Aorta (tissue), 5 donors: Measurements from ENCODE around the gene DCANP1. TPM values are rescaled to one million over a fixed set of nuclear protein-coding genes. Genes with fewer than 3 reads are reported as not detected.
"Not testable (repeated sequence)": the region's sequence is repeated elsewhere in the genome, so short reads cannot be mapped to it uniquely, and the experiment has no call there.

Source experiments
- ATAC-seq: fragments of 200-7000 bp; cut with Tn5 transposase; one replicate; pipeline ENCODE4 v1.9.1; 2022; ENCODE audit warnings: moderate library complexity; ENCODE audit not compliant: low FRiP score
- DNase-seq, 2 donors: peaks; one replicate each; pipeline ENCODE4 v3.0.0-alpha.2; 2020
- H3K27ac ChIP-seq, 2 donors: one replicate each; pipeline ENCODE4 v1.5.1; 2013; ENCODE audit warnings: low read length in 2 of 2, mild to moderate bottlenecking in 2 of 2, moderate library complexity in 2 of 2, control low read depth in 1 of 2, inconsistent platforms in 1 of 2, low read depth in 1 of 2
- H3K27me3 ChIP-seq, 2 donors: one replicate each; pipeline ENCODE4 v1.6.1; 2013; ENCODE audit warnings: control low read depth in 1 of 2, low read length in 1 of 2, mild to moderate bottlenecking in 1 of 2, moderate library complexity in 1 of 2; ENCODE audit not compliant: insufficient read depth in 2 of 2, control insufficient read depth in 1 of 2
- H3K36me3 ChIP-seq, 2 donors: one replicate each; pipeline ENCODE4 v1.6.1; 2013; ENCODE audit warnings: control low read depth in 1 of 2, low read length in 1 of 2, mild to moderate bottlenecking in 1 of 2; ENCODE audit not compliant: insufficient read depth in 2 of 2, control insufficient read depth in 1 of 2
- H3K4me1 ChIP-seq, 2 donors: one replicate each; pipeline ENCODE4 v1.6.1; 2013; ENCODE audit warnings: low read length in 2 of 2, control low read depth in 1 of 2, mild to moderate bottlenecking in 1 of 2, moderate library complexity in 1 of 2; ENCODE audit not compliant: insufficient read depth in 2 of 2, control insufficient read depth in 1 of 2
- H3K4me3 ChIP-seq, 2 donors: one replicate each; pipeline ENCODE4 v1.5.1; 2013; ENCODE audit warnings: low read length in 2 of 2, control low read depth in 1 of 2, mild to moderate bottlenecking in 1 of 2
- H3K9me3 ChIP-seq: one replicate; pipeline ENCODE4 v1.6.1; 2013; ENCODE audit warnings: mild to moderate bottlenecking, low read length; ENCODE audit not compliant: control insufficient read depth
- WGBS, 2 donors: extraction: QIAGEN DNeasy Blood & Tissue Kit; methylation state at CpG; one replicate each; pipeline ENCODE4 v1.1.7; 2013; 5-methylcytosine and 5-hydroxymethylcytosine counted together
- intact Hi-C, 2 donors: fragments of 100-400 bp; cut with DNase I; formaldehyde crosslinking; loops; one replicate each; pipeline versions ENCODE4 v1.14.2 to v1.15.0; 2022
- long read RNA-seq, 2 donors: library from polyadenylated mRNA; unstranded; transcript quantifications; one replicate each; pipeline ENCODE4 v2.0.0, GENCODE V29; 2020 to 2021
- polyA plus RNA-seq, 2 donors: library from polyadenylated mRNA; stranded (reverse); fragments of 200-250 nt; gene quantifications; one replicate each; pipeline ENCODE4 v1.2.3, GENCODE V29; 2013
- total RNA-seq, 2 donors: library from RNA; stranded (reverse); fragmentation: NEBNext Ultra II Directional; extraction: Animal tissue kit (Norgen Biotek cat#: 25700); gene quantifications; one replicate each; pipeline ENCODE4 v1.2.1, GENCODE V29; 2021
- donor health status: healthy with polysubstance abuse.
- donor health status: Bipolar disorder and iron deficiency.
- donor health status: DM: no; HTN: no; CAD: no.
- donor health status: DM: no; HTN: no; CAD: no.
- donor health status: DM: yes; HTN: yes; CAD: no.

The DCANP1 gene
- total RNA-seq (not detected), polyA plus RNA-seq (under 1 TPM in 1 of 2 donors, not detected in 1; 0.10 TPM)
- long read RNA-seq, donor 1 = 0 reads
- long read RNA-seq, donor 2 = 0 reads

GRCh38 chr5:135447298-135447929 lies at the start of gene DCANP1:
TSS of gene DCANP1 (minus strand) at chr5:135447348. CDS start at chr5:135447108, 240 bp downstream.
- no peaks in the 10 kb centered on the region for H3K4me1 ChIP-seq
- DNase-seq = no peak
- 93 to 94% methylated on average over 5 of the region's 5 CpGs for WGBS, 2 donors
- no peaks in the 10 kb centered on the region for H3K36me3 ChIP-seq
- H3K27ac ChIP-seq = no peak within 1 kb of the TSS
- peaks cover 1% of the 10 kb centered on the region for H3K9me3 ChIP-seq
- H3K4me3 ChIP-seq = no peak within 1 kb of the TSS
- ATAC-seq = no peak
- no peaks in the 10 kb centered on the region for H3K27me3 ChIP-seq
- intact Hi-C loops = no loop called here

- DNase-seq, H3K27me3 ChIP-seq, intact Hi-C loops, H3K4me3 ChIP-seq, ATAC-seq, H3K4me1 ChIP-seq, H3K36me3 ChIP-seq, H3K9me3 ChIP-seq, H3K27ac ChIP-seq: not testable (repeated sequence)
- 91 to 92% methylated on average over 4 of the region's 4 CpGs for WGBS, 2 donors
Observed at GRCh38 chr5:135495531-135495930, 48.4 kb upstream of the DCANP1 start.

GRCh38 chr5:135494196-135494595 lies 47.0 kb upstream of the DCANP1 start:
- intact Hi-C loops = no loop called here
- H3K27ac ChIP-seq = peak overlapping the region in 1 of 2 donors; percentile 37
- WGBS, 2 donors = 91 to 97% methylated on average over 5 of the region's 5 CpGs

GRCh38 chr5:135493406-135494180 lies 46.4 kb upstream of the DCANP1 start:
- ATAC-seq (peak; percentile 40), DNase-seq (peak in 1 of 2 donors; percentile 65)
- no peaks in the 10 kb centered on the region for H3K4me1 ChIP-seq
- H3K9me3 ChIP-seq = no peaks in the 10 kb centered on the region
- no peaks in the 10 kb centered on the region for H3K27me3 ChIP-seq
- peak overlapping the region in 1 of 2 donors; percentile 37 for H3K27ac ChIP-seq
- intact Hi-C loops = no loop called here
- H3K4me3 ChIP-seq = no peak overlapping the region
- WGBS, 2 donors = 43 to 47% methylated on average over 8 of the region's 8 CpGs
- no peaks in the 10 kb centered on the region for H3K36me3 ChIP-seq

More at GRCh38 chr5:135494196-135494595, 47.0 kb upstream of the DCANP1 start:
- no peaks in the 10 kb centered on the region for H3K9me3 ChIP-seq
- ATAC-seq (no peak), DNase-seq (no peak)
- H3K36me3 ChIP-seq = no peaks in the 10 kb centered on the region
- no peak overlapping the region for H3K4me3 ChIP-seq
- no peaks in the 10 kb centered on the region for H3K4me1 ChIP-seq
- H3K27me3 ChIP-seq = no peaks in the 10 kb centered on the region

- ATAC-seq (no peak), DNase-seq (no peak)
- Histone ChIP-seq H3K4me1 (no peaks in the 10 kb centered on the region), H3K9me3 (no peaks in the 10 kb centered on the region), H3K4me3 (no peak overlapping the region), H3K36me3 (no peaks in the 10 kb centered on the region), H3K27ac (no peak overlapping the region), H3K27me3 (no peaks in the 10 kb centered on the region)
- 93 to 98% methylated on average over 3 of the region's 3 CpGs for WGBS, 2 donors
- intact Hi-C loops = no loop called here
Observed at GRCh38 chr5:135492319-135492626, 45.1 kb upstream of the DCANP1 start.

- no peaks in the 10 kb centered on the region for H3K36me3 ChIP-seq
- no peaks in the 10 kb centered on the region for H3K9me3 ChIP-seq
- ATAC-seq = no peak
- intact Hi-C loops = no loop called here
- H3K27me3 ChIP-seq = no peaks in the 10 kb centered on the region
- DNase-seq = no peak
- no peak overlapping the region for H3K4me3 ChIP-seq
- H3K27ac ChIP-seq = no peak overlapping the region
- no peaks in the 10 kb centered on the region for H3K4me1 ChIP-seq
- 51 to 59% methylated on average over 39 to 40 of the region's 40 CpGs for WGBS, 2 donors
Observed at GRCh38 chr5:135491552-135492318, 44.6 kb upstream of the DCANP1 start.

- no peaks in the 10 kb centered on the region for H3K9me3 ChIP-seq
- no peak overlapping the region for H3K4me3 ChIP-seq
- H3K36me3 ChIP-seq = no peaks in the 10 kb centered on the region
- ATAC-seq (no peak), DNase-seq (no peak)
- 67 to 77% methylated on average over 14 of the region's 14 CpGs for WGBS, 2 donors
- no peak overlapping the region for H3K27ac ChIP-seq
- H3K4me1 ChIP-seq = no peaks in the 10 kb centered on the region
- intact Hi-C loops = no loop called here
- no peaks in the 10 kb centered on the region for H3K27me3 ChIP-seq
Observed at GRCh38 chr5:135491038-135491551, 43.9 kb upstream of the DCANP1 start.

- H3K27me3 ChIP-seq = no peaks in the 10 kb centered on the region
- intact Hi-C loops = no loop called here
- WGBS, 2 donors = 34 to 41% methylated on average over 49 of the region's 49 CpGs
- H3K4me1 ChIP-seq = no peaks in the 10 kb centered on the region
- H3K9me3 ChIP-seq = no peaks in the 10 kb centered on the region
- H3K27ac ChIP-seq = no peak overlapping the region
- ATAC-seq (peak; percentile 26), DNase-seq (no peak)
- H3K36me3 ChIP-seq = no peaks in the 10 kb centered on the region
- H3K4me3 ChIP-seq = peak overlapping the region in 1 of 2 donors; percentile 25
Observed at GRCh38 chr5:135490245-135491037, 43.3 kb upstream of the DCANP1 start.
